HTR-8/SVneo (cell line): ENCODE results near the gene IGSF9B.
A peak's percentile ranks its signal among the peaks of the same experiment; 100 is the strongest.
"Not testable (repeated sequence)": the region's sequence is repeated elsewhere in the genome, so short reads cannot be mapped to it uniquely, and the experiment has no call there.

ENCODE experiments used
- DNase-seq: peaks from one replicate; pipeline ENCODE4 v3.0.0; 2011; ENCODE audit warnings: low spot score, mixed read lengths; ENCODE audit not compliant: insufficient read length
- FAIRE-seq: peaks from 2 replicates; lab custom pipeline; 2011; peaks lifted over from hg19 to GRCh38; lab: Jason Lieb, UNC

The IGSF9B gene, protein sequence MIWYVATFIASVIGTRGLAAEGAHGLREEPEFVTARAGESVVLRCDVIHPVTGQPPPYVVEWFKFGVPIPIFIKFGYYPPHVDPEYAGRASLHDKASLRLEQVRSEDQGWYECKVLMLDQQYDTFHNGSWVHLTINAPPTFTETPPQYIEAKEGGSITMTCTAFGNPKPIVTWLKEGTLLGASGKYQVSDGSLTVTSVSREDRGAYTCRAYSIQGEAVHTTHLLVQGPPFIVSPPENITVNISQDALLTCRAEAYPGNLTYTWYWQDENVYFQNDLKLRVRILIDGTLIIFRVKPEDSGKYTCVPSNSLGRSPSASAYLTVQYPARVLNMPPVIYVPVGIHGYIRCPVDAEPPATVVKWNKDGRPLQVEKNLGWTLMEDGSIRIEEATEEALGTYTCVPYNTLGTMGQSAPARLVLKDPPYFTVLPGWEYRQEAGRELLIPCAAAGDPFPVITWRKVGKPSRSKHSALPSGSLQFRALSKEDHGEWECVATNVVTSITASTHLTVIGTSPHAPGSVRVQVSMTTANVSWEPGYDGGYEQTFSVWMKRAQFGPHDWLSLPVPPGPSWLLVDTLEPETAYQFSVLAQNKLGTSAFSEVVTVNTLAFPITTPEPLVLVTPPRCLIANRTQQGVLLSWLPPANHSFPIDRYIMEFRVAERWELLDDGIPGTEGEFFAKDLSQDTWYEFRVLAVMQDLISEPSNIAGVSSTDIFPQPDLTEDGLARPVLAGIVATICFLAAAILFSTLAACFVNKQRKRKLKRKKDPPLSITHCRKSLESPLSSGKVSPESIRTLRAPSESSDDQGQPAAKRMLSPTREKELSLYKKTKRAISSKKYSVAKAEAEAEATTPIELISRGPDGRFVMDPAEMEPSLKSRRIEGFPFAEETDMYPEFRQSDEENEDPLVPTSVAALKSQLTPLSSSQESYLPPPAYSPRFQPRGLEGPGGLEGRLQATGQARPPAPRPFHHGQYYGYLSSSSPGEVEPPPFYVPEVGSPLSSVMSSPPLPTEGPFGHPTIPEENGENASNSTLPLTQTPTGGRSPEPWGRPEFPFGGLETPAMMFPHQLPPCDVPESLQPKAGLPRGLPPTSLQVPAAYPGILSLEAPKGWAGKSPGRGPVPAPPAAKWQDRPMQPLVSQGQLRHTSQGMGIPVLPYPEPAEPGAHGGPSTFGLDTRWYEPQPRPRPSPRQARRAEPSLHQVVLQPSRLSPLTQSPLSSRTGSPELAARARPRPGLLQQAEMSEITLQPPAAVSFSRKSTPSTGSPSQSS (N-terminal part only)

DNA sequence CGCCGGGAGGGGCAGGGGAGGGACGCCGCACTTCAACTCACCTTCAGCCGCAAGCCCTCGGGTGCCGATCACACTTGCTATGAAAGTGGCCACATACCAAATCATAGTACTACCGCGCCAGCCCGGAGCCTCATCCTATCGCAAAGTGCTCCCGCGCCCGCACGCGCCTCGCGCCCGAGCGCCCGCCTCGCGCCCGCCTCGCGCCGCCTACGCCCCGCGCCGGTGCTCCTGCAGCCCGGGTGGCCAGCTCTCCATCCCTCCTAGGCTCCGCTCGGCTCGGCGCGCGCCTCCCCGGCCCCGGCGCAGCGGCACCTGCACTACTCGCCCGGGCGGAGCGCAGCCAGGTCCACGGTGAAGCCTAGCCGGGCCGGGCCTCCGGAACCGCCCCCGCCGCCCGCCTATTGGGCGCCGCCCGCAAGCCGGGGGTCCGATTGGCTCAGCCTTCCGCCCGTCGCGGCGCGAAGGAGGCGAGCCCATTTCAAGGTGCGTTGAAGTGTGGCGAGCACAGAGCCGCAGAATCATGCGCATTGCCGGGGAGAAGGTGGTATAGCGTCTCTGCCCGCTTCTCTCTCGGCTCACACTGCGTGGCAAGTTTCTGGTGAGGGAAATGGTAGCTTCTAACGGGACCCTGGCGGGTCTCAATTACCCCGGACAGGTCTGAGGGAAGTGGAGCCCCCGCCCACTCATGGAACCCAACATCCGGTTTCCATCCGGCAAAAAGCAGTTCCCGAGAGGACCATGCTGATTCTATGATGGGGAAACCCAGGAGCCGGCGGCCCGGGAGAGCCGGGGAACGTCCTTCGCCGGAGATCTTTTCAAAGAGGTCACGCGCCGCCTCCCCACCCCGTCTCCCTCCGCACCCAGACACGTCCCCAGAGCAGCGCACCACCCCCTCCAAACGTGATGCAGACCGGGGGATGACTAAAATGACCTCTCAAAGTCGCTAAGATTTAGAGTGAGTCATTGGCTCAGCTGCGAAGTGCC, at the start of gene IGSF9B:
Gene IGSF9B (minus strand): TSS at position 319 of the 984 bp plus-strand sequence. CDS start 214 bp downstream, at position 105.
- peak; percentile 91 for DNase-seq
- peak; percentile 77 for FAIRE-seq

DNA sequence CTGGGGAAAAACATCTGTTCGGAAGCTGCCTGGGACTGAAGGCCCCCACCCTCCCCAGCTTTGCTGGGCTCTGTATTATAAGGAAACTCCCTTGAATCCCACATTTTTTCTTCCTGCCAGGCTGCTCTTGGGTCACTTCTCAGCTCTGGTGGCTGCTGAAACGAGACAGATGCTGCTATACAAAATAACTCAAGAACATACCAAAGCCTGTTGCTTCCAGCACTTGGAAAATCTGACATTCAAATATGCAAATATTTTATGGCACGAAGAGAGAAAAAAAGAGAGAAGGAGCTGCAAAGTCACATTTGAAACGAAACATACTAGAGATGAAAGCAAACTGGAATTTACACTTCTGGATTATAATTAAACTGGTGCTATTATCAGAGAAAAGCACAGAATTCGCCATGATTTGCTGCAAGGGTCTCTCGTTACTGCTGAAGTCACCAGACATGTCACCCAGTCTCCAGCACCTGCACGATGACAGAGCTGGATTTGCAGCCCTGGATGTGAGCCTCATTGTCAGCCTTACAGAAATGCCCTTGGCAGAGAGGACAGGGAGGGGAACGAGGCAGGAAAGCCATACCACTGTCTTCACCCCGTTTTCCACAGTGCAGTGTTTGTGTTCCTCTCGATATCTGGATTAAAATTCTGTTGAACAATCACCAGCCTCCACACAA, 47.9 kb upstream of the IGSF9B start:
- no peak for FAIRE-seq
- DNase-seq = no peak

DNA sequence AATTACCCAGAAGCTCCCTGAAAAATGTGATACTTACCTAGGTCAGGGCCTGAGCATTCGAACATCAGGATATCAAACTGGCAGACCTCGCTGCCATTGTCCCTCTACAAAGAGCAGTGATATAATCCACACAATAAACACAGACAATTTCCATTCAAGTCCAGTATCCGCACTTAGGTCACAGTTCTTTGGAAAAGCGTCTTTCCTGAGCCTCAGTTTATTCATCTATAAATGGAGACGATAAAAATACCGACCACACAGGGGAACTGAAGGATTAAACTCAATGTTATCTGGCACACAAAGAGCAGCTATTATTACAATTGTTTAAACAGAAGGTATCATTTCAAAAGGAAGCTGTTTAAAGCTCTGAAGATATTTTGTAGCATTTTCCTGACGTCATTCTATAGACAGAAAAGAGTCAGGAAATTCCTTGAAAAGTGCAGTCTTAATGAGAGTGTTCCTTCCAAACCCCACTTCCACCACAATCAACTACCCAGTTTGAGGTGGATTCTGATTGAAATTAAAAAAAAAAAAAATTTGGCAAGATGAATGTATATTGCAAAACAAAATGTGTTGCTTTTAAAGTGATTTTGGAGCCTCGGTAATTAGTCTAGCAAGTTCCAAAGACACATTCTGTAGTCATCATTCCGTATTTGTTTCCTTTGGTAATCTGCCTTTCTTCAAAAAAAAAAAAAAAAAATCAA, 47.2 kb upstream of the IGSF9B start:
- no peak for FAIRE-seq
- no peak for DNase-seq

DNA sequence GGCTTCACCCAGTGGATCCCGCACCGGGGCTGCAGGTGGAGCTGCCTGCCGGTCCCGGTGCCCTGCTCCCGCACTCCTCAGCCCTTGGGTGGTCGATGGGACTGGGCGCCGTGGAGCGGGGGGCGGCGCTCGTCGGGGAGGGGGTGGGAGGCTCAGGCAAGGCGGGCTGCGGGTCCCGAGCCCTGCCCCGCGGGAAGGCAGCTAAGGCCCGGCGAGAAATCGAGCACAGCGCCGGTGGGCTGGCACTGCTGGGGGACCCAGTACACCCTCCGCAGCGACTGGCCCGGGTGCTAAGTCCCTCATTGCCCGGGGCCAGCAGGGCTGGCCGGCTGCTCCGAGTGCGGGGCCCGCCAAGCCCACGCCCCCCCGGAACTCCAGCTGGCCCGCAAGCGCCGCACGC, 46.1 kb upstream of the IGSF9B start:
- not testable (repeated sequence) for FAIRE-seq, DNase-seq

DNA sequence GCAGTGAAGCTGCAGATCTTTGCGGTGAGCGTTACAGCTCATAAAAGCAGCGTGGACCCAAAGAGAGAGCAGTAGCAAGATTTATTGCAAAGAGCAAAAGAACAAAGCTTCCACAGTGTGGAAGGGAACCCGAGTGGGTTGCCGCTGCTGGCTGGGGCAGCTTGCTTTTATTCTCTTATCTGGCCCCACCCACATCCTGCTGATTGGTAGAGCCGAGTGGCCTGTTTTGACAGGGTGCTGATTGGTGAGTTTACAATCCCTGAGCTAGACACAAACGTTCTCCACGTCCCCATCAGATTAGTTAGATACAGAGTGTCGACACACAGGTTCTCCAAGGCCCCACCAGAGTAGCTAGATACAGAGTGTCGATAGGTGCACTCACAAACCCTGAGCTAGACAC, 45.6 kb upstream of the IGSF9B start:
- not testable (repeated sequence) for FAIRE-seq, DNase-seq

DNA sequence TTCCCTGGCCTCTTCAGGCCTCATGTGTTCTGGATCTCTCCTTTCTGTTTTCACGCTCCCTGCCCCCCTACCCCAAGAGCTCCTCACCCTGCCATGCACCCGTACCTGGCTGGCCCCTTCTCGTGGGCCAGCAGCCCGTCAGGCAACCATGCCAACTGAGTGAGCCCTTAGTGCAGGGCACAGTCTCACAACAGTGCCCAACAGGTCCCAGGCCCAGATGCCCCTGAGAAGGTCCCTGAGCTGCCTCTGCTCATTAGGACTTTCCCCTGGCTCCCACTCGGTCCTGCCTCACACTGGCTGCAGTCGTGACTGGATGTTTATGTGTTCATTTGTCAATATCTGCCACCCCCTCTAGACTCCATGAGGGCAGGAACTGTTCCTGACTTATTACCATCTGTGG, 44.8 kb upstream of the IGSF9B start:
- no peak for FAIRE-seq

DNA sequence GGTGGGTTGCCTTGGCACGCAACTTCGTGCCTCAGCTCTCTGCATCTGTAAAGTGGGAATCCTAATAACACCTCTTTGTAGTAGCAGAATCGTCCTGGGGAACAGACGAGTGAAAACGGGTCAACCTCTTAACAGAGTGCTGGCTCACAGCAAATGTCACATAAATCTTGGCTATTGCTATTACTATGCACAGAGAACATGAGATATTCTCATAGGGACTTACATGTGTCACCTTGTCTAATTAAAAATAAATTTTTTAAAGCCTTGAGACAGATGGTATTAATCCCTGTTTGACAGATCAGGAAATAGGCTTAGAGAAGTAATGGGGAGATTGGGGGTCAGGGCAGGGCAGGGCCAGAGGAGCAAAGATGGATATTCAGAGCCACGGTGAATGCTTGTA, 44.3 kb upstream of the IGSF9B start:
- DNase-seq (no peak), FAIRE-seq (no peak)

More for the DNA sequence above, 44.8 kb upstream of the IGSF9B start:
- no peak for DNase-seq

DNA sequence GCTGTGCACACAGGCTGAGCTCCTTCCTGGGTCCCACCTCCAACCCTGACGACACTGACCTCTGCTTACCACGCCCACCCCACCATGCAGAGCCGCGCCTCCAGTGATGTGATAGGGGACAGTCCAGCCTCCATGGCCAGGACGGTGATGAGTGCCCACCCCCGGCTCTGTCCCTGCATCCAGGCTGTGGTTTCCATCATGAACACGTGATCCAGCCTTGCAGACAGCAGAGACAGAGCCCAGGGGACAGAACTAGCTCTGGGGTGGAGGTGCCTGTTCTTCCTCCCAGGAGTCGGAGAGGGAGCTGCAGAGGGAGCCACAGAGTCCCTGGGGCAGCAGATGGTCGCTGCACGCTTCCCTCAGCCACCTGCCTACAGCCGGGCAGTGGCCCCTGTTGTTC, 42.6 kb upstream of the IGSF9B start:
- DNase-seq (no peak), FAIRE-seq (no peak)

DNA sequence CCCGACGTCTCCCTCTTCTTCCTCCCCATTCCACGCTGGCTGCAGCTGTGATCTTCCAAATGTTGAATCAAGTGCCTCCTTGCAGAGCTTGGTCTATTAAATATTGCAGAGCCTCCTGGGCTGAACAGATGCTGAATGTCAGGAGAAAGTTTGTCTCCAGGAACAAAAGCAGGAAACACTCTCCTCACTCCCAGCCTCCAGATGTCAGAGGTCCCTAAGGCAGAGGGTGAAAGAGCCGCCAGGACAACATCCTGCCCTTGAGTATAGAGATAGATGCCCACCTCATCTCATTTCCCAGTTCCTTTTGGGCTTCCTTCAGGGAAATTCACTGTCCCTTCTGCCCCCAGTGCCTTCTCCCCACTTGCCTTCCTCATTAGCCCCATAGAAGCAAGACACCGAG, 40.8 kb upstream of the IGSF9B start:
- FAIRE-seq (no peak), DNase-seq (no peak)

DNA sequence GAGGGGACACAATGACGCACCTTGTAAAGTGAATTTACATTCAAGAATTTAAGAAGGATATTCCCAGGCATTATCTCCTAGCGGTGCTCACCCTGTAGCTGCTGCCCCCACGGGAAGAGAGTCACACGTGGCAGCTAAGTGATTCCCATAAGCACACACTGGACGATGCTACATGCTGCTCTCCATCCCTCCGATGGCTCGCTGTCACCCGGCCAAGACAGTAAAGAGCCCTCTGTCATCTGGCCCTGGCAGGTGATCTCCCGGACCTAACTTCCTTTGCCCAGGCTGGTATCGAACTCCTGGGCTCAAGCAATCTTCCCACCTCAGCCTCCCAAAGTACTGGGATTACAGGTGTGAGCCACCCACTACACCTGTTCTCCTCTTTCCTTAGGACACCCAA, 39.9 kb upstream of the IGSF9B start:
- DNase-seq (no peak), FAIRE-seq (no peak)

DNA sequence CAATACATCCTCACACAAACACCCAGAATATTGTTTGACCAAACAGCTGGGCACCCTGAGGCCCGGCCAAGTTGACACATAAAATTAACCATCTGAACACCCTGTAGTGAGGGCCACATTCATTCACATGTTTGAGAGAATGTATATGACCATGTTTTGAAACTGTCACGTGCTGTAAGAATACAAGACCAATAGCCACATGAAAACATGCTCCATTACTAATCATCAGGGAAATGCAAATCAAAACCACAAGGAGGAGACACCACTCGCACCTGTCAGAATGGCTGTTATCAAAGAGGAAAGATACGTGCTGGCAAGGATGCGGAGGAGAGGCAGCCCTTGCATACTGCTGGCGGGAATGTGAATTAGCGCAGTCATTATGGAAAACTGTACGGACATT, 38.3 kb upstream of the IGSF9B start:
- FAIRE-seq (no peak), DNase-seq (no peak)

DNA sequence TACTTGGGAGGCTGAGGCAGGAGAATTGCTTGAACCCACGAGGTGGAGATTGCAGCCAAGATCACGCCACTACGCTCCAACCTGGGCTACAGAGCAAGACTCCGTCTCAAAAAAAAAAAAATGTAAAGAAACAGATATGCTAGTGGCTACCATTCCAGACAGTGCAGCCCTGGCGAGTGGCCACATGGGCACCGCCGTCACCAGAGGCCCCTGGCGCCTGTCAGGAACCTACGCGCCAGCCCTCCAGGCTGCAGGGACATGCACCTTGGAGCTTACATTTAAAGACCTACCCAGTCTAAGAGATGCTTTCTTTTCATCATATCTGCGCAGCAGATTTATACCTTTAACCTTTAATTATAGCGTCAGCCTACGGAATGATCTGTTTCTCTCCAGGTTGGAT, 37.2 kb upstream of the IGSF9B start:
- FAIRE-seq (no peak), DNase-seq (no peak)

DNA sequence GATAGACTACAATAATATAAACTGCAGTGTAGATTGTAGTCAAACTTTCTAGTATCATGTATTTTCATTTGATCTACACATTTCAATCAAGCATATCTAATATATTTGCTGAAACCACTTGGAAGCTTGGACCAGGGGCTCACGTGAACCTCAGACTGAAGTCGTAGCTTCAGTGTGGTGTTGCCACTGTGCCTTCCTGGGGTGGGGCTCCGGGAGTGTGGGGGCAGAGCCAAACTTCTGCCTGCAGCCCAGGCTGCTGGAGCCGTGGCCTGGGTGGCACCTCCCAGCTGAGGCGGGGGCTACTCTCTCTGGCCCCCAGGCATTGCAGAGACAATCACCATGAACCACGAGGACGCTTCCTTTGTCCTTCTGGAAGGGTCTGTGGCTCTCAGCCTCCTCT, 36.3 kb upstream of the IGSF9B start:
- no peak for FAIRE-seq
- DNase-seq = no peak

DNA sequence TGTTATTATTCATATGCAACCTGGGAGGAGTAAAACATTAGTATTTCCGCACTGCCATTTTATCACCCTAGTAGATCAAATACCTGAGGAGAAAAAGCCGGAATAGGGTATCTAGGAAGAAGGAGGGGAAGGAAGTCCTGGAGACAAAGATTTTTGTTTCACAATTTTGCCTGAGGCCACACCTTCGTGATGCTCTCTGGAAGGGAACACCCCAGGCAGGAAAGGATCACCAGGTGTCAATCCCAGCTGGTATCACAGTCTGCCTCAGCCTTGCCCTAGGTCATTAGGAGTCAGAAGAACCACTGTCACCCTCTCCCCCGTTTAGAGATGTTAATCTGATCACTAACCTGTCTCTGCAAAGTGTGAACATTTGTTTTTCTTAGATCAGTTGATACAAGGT, 35.4 kb upstream of the IGSF9B start:
- no peak for FAIRE-seq

DNA sequence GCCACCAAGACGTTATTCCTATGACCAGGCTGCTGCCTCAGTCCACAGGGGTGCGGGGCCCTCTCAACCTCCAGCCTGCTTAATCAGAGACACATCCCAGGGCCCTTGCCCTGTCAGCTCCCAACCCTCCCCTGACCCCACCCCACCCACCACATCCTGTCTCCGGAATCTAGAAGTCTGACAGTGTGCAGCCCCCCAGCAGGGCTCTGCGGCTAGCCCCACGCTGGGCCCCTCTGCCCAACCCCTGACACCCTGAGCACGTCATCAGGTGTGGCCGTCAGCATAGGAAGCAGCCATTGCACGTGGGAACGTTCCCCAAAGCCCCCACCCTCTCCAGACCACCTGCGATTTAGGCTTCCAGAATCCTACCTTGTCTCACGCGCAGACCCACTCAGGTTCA, 34.3 kb upstream of the IGSF9B start:
- no peak for FAIRE-seq

More for the DNA sequence above, 35.4 kb upstream of the IGSF9B start:
- no peak for DNase-seq

DNA sequence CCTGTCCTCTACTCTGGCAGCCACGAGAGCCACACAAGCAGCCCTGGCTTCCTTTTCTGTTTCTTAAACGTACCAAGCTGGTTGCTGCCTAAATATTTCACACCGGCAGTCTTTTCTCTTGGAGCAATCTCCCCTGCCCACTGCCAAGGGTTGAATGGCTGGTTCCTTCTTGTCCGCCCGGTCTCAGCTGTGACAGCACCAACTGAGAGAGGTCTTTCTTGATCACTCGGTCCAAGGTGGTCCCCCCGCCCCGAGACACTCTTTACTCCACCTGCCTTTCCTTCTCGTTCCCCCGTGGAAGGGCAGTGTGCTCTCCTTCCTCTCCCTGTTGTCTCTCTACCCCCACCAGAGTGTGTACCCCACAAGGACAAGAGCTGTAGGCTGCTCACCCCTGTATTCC, 33.7 kb upstream of the IGSF9B start:
- FAIRE-seq (no peak), DNase-seq (no peak)

More for the DNA sequence above, 34.3 kb upstream of the IGSF9B start:
- DNase-seq = no peak

DNA sequence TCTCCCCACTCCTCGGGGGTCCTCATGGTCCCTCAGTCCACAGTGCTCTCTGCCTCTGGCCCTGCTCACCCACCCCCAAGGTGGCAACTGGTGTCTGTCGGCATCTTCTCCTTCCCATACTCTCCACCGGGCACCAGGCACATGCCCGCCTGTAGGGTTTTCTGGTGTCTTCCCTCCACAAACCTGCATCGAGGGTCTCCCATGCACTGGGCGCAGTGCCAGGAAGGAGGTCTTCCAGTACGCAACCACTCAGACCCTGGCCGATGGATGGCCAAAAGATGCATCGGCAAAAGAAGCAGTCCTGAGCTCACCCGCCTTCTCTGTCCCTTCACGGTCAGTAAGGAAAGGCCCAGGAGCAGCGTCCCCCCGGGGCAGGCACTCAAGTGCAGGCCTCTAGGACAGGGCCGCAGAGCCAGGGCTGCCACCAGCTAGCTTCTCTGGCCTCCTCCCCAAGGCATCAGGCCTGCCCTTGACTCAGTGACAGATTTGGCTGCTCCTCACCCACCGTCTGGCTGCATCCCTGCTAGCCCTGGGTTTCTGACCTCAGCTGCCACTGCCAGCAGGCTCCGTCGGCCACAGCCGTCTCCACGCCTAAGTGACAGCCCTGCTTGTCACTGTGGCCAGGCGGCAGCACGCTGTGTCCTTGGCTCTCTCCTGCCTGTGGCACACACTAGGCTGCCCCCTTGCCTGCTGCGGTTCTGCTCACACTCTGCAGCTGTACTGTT, 32.1 kb upstream of the IGSF9B start:
- no peak for DNase-seq
- FAIRE-seq = no peak
